ENCODE data around the gene TEPSIN.

Gene TEPSIN

GRCh38 chr17:81222906-81223761, 15.7 kb downstream of the TEPSIN start, which contains the start of gene CEP131:
Gene CEP131 (minus strand): TSS chr17:81222965. CDS start chr17:81220056, 2,909 bp downstream.
- ATAC-seq, result peak; percentile 99
- no peak for TF ChIP-seq ZFP3 (CRISPR knock-in tag; IDR thresholded peaks at IDR 0.05)
- TF ChIP-seq TCF4 (CRISPR knock-in tag; IDR thresholded peaks at IDR 0.05; ENCODE audit: borderline replicate concordance), result no peak
- no peak for TF ChIP-seq ZNF565 (CRISPR knock-in tag; conservative IDR thresholded peaks at IDR 0.05; ENCODE audit: low read depth)

- TF ChIP-seq CSRNP3 (CRISPR knock-in tag; IDR thresholded peaks at IDR 0.05), result no peak
- no peak for TF ChIP-seq OSR1 (CRISPR knock-in tag; IDR thresholded peaks at IDR 0.05)
- TF ChIP-seq ZFP30 (CRISPR knock-in tag; IDR thresholded peaks at IDR 0.05), result no peak
- TF ChIP-seq TCF4 (CRISPR knock-in tag; IDR thresholded peaks at IDR 0.05; ENCODE audit: borderline replicate concordance), result no peak
- no peak for TF ChIP-seq ZNF565 (CRISPR knock-in tag; conservative IDR thresholded peaks at IDR 0.05; ENCODE audit: low read depth)
- no peak for TF ChIP-seq CREB5 (CRISPR knock-in tag; IDR thresholded peaks at IDR 0.05; ENCODE audit: low read depth)
- no peak for TF ChIP-seq BACH2 (CRISPR knock-in tag; IDR thresholded peaks at IDR 0.05; ENCODE audit: borderline replicate concordance)
- no peak for TF ChIP-seq ZFP3 (CRISPR knock-in tag; IDR thresholded peaks at IDR 0.05)
- TF ChIP-seq PATZ1 (CRISPR knock-in tag; IDR thresholded peaks at IDR 0.05; ENCODE audit: borderline replicate concordance), result no peak
- TF ChIP-seq TSHZ2 (CRISPR knock-in tag; IDR thresholded peaks at IDR 0.05), result no peak
- TF ChIP-seq RARB (CRISPR knock-in tag; IDR thresholded peaks at IDR 0.05), result no peak
- no peak for TF ChIP-seq ESRRG (CRISPR knock-in tag; IDR thresholded peaks at IDR 0.05)
- no peak for TF ChIP-seq SNAI2 (CRISPR knock-in tag; IDR thresholded peaks at IDR 0.05)
- no peak for TF ChIP-seq PPARA (CRISPR knock-in tag; IDR thresholded peaks at IDR 0.05; ENCODE audit: borderline replicate concordance)
- TF ChIP-seq ARNTL (CRISPR knock-in tag; IDR thresholded peaks at IDR 0.05; ENCODE audit: borderline replicate concordance, low read depth), result no peak
- TF ChIP-seq TOX (CRISPR knock-in tag; IDR thresholded peaks at IDR 0.05; ENCODE audit: borderline replicate concordance), result no peak
- peak; percentile 2 for ATAC-seq
Observed at GRCh38 chr17:81222620-81222905, 16.3 kb downstream of the TEPSIN start.

GRCh38 chr17:81221842-81222619, 16.8 kb downstream of the TEPSIN start:
- peak; percentile 14 for ATAC-seq
- no peak for TF ChIP-seq CSRNP3 (CRISPR knock-in tag; IDR thresholded peaks at IDR 0.05)
- no peak for TF ChIP-seq RARB (CRISPR knock-in tag; IDR thresholded peaks at IDR 0.05)
- no peak for TF ChIP-seq PPARA (CRISPR knock-in tag; IDR thresholded peaks at IDR 0.05; ENCODE audit: borderline replicate concordance)
- no peak for TF ChIP-seq TCF4 (CRISPR knock-in tag; IDR thresholded peaks at IDR 0.05; ENCODE audit: borderline replicate concordance)
- TF ChIP-seq ZNF8 (CRISPR knock-in tag; IDR thresholded peaks at IDR 0.05), result no peak
- no peak for TF ChIP-seq POU6F1 (CRISPR knock-in tag; IDR thresholded peaks at IDR 0.05; ENCODE audit: borderline replicate concordance, low read depth)
- TF ChIP-seq ARNTL (CRISPR knock-in tag; IDR thresholded peaks at IDR 0.05; ENCODE audit: borderline replicate concordance, low read depth), result no peak
- TF ChIP-seq TOX (CRISPR knock-in tag; IDR thresholded peaks at IDR 0.05; ENCODE audit: borderline replicate concordance), result no peak
- no peak for TF ChIP-seq OSR1 (CRISPR knock-in tag; IDR thresholded peaks at IDR 0.05)
- TF ChIP-seq ISL1 (CRISPR knock-in tag; IDR thresholded peaks at IDR 0.05), result no peak
- no peak for TF ChIP-seq CREB5 (CRISPR knock-in tag; IDR thresholded peaks at IDR 0.05; ENCODE audit: low read depth)
- no peak for TF ChIP-seq ZFP3 (CRISPR knock-in tag; IDR thresholded peaks at IDR 0.05)
- no peak for TF ChIP-seq CSDC2 (CRISPR knock-in tag; IDR thresholded peaks at IDR 0.05)

Measured in SK-N-SH treated with all-trans-retinoic acid at 6 μM for 48 hours (cell line).